GM12892 (cell line): ENCODE data around the gene CDC20B.

Experiments used
- POLR2A ChIP-seq: IDR thresholded peaks from 2 replicates; pipeline ENCODE4 v1.6.1; 2011; ENCODE audit warnings: low read depth, low read length, control low read depth
- POLR2AphosphoS5 ChIP-seq: IDR thresholded peaks from 2 replicates; pipeline ENCODE4 v1.6.1; 2011; ENCODE audit warnings: low read depth, low read length, control low read depth
- TAF1 ChIP-seq: IDR thresholded peaks from 2 replicates; pipeline ENCODE4 v1.6.1; 2011; ENCODE audit warnings: low read depth, mild to moderate bottlenecking, control low read depth, low read length, borderline replicate concordance

GRCh38 chr5:55114061-55114460, 58.9 kb downstream of the CDC20B start:
- no peak for TF ChIP-seq POLR2A
- no peak for TF ChIP-seq POLR2AphosphoS5
- no peak for TF ChIP-seq TAF1
